HL-60 (cell line): Measurements from ENCODE around the gene SLC25A26.
"Not testable (repeated sequence)": the region's sequence is repeated elsewhere in the genome, so short reads cannot be mapped to it uniquely, and the experiment has no call there.

Experiments used
- DNase-seq, 2 experiments: peaks; one replicate each; pipeline ENCODE4 v3.0.0-alpha.2; 2010 to 2020; ENCODE audit warnings: low read depth in 1 of 2, low spot score in 1 of 2
- H3K27ac ChIP-seq: fragments of 250-450 bp; sonication (Bioruptor Pico); replicated peaks from 2 replicates; pipeline ENCODE4 v1.5.1; 2020; ENCODE audit warnings: mild to moderate bottlenecking, moderate library complexity
- H3K27me3 ChIP-seq: fragments of 250-450 bp; sonication (Bioruptor Pico); 2 replicates; pipeline ENCODE4 v1.5.1; 2021; ENCODE audit warnings: mild to moderate bottlenecking, moderate library complexity; ENCODE audit not compliant: insufficient read depth, poor library complexity, severe bottlenecking
- H3K4me3 ChIP-seq: replicated peaks from 2 replicates; pipeline ENCODE4 v1.5.1; 2011; ENCODE audit warnings: mild to moderate bottlenecking, control low read depth, low read length; ENCODE audit not compliant: insufficient read depth
- GABPA ChIP-seq: IDR thresholded peaks from 2 replicates; pipeline ENCODE4 v1.6.1; 2012; ENCODE audit warnings: low read depth
- POLR2AphosphoS5 ChIP-seq: IDR thresholded peaks from 2 replicates; pipeline ENCODE4 v1.6.1; 2012; ENCODE audit warnings: low read depth
- SPI1 ChIP-seq: IDR thresholded peaks from 2 replicates; pipeline ENCODE4 v1.6.1; 2012; ENCODE audit warnings: low read depth, mild to moderate bottlenecking, borderline replicate concordance
- TF ChIP-seq, protein P1 (sequence below): IDR thresholded peaks from 2 replicates; pipeline ENCODE4 v1.6.1; 2012; ENCODE audit warnings: low read depth; ENCODE audit not compliant: insufficient replicate concordance
- TF ChIP-seq, protein P2 (sequence below): IDR thresholded peaks from one replicate; pipeline ENCODE4 v1.5.1; 2011; ENCODE audit warnings: low read length, control low read depth, inconsistent platforms; ENCODE audit not compliant: insufficient read depth

The SLC25A26 gene

DNA sequence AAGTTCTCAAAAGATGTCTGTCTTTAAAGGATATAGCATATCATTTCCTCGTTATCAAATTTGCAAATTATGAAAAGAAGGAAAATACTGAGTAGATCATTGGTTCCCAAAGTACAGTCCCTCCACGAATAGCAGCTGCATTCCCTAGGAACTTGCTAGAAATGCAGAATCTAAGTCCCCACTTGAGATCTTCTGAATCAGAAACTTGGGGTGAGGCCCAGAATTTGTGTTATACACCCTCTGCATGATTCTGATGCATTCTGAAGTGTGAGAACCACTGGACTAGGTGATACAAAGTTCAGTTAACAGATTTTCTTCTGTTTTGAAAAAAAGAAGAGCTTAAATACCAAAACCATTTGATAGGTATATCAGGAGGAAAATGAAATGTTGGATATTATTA is 77.1 kb downstream of the SLC25A26 start:
- Histone ChIP-seq H3K4me3 (no peak overlapping the region), H3K27me3 (no peaks in the 10 kb centered on the region), H3K27ac (no peak overlapping the region)
- no peak for DNase-seq
- TF ChIP-seq SPI1 (no peak), POLR2AphosphoS5 (no peak)

DNA sequence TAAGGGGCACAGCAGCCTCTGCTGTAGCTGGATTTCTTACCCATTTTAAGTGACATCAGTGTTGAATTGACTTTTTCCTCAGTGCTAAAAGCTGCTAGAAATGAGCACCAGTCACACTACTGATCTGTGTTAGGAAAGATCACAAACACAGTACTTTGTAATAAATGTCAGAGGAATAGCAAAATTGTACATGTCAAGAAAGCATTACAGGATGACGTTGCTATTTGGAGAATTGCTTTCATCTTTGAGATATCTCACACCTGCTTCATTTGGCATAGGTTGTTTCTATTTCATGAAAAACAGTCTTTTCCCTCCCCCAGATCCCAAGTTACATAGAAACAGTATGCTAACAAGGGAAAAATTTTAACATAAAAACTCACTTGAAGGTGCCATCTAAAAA is 77.8 kb downstream of the SLC25A26 start:
- Histone ChIP-seq H3K4me3 (no peak overlapping the region), H3K27me3 (no peaks in the 10 kb centered on the region)
- TF ChIP-seq GABPA (no peak), POLR2AphosphoS5 (no peak), SPI1 (no peak)
- TF ChIP-seq, protein P1, sequence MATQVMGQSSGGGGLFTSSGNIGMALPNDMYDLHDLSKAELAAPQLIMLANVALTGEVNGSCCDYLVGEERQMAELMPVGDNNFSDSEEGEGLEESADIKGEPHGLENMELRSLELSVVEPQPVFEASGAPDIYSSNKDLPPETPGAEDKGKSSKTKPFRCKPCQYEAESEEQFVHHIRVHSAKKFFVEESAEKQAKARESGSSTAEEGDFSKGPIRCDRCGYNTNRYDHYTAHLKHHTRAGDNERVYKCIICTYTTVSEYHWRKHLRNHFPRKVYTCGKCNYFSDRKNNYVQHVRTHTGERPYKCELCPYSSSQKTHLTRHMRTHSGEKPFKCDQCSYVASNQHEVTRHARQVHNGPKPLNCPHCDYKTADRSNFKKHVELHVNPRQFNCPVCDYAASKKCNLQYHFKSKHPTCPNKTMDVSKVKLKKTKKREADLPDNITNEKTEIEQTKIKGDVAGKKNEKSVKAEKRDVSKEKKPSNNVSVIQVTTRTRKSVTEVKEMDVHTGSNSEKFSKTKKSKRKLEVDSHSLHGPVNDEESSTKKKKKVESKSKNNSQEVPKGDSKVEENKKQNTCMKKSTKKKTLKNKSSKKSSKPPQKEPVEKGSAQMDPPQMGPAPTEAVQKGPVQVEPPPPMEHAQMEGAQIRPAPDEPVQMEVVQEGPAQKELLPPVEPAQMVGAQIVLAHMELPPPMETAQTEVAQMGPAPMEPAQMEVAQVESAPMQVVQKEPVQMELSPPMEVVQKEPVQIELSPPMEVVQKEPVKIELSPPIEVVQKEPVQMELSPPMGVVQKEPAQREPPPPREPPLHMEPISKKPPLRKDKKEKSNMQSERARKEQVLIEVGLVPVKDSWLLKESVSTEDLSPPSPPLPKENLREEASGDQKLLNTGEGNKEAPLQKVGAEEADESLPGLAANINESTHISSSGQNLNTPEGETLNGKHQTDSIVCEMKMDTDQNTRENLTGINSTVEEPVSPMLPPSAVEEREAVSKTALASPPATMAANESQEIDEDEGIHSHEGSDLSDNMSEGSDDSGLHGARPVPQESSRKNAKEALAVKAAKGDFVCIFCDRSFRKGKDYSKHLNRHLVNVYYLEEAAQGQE, result no peak
- TF ChIP-seq, protein P2, sequence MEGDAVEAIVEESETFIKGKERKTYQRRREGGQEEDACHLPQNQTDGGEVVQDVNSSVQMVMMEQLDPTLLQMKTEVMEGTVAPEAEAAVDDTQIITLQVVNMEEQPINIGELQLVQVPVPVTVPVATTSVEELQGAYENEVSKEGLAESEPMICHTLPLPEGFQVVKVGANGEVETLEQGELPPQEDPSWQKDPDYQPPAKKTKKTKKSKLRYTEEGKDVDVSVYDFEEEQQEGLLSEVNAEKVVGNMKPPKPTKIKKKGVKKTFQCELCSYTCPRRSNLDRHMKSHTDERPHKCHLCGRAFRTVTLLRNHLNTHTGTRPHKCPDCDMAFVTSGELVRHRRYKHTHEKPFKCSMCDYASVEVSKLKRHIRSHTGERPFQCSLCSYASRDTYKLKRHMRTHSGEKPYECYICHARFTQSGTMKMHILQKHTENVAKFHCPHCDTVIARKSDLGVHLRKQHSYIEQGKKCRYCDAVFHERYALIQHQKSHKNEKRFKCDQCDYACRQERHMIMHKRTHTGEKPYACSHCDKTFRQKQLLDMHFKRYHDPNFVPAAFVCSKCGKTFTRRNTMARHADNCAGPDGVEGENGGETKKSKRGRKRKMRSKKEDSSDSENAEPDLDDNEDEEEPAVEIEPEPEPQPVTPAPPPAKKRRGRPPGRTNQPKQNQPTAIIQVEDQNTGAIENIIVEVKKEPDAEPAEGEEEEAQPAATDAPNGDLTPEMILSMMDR, result no peak

DNA sequence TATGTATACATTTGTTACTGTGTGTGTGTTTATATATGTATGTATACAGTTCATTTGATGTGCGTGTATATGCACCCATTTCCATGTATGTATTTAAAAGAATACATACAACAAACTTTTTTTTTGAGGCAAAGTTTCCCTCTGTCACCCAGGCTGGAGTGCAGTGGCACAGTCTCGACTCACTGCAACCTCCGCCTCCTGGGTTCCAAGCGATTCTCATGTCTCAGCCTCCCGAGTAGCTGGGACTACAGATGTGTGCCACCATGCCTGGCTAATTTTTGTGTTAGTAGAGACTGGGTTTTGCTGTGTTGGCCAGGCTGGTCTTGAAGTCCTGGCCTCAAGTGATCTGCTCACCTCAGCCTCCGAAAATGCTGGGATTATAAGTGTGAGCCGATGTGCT is 78.3 kb downstream of the SLC25A26 start:
- not testable (repeated sequence) for H3K27ac ChIP-seq, H3K4me3 ChIP-seq, DNase-seq, H3K27me3 ChIP-seq

More for the DNA sequence above, 77.8 kb downstream of the SLC25A26 start:
- no peak for DNase-seq
- H3K27ac ChIP-seq, result no peak overlapping the region

DNA sequence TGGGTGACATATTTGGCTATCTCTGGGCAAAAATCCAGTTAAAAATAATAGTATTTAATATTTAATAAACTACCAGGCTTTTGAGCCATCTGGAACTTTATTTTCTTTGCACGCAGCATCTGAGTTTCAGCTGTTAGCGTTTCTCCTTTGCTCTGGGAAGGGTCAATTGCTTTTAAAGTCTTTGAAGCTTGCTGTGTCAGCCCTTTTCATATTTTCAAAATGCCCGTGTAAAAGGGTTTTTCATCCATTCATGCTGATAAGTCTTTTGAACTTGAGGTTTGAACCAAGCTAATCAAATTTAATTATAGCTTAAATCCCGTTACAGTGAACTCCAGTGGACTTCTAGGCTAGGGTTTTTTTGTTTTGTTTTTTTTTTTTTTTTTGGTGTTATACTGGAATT is 79.1 kb downstream of the SLC25A26 start:
- no peaks in the 10 kb centered on the region for H3K27me3 ChIP-seq
- no peak overlapping the region for H3K4me3 ChIP-seq
- no peak overlapping the region for H3K27ac ChIP-seq
- no peak for TF ChIP-seq SPI1
- TF ChIP-seq, protein P1, result no peak
- TF ChIP-seq POLR2AphosphoS5, result no peak
- no peak for TF ChIP-seq GABPA
- TF ChIP-seq, protein P2, result no peak
- DNase-seq, result no peak

DNA sequence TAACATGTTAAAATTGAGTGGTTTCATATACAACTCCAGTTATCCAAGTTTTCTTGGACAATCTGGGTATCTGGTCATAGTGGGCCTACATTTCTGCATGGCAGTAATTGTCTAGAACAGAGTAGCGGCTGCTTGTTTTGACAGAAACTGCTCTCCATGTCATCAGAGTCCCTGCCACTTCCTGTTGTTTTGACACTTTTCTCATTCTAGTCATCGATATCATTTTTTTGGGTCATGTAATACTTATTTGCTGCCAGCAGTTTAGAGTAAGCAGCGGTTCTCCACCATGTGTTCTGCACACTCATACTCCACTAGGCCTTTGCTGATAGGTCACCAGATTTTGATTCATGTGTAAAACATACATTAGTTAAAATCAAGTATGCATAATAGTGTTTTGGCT is 81.5 kb downstream of the SLC25A26 start:
- DNase-seq, result no peak
- H3K27ac ChIP-seq, result no peak overlapping the region
- no peak overlapping the region for H3K4me3 ChIP-seq
- H3K27me3 ChIP-seq, result no peaks in the 10 kb centered on the region
- TF ChIP-seq POLR2AphosphoS5, result no peak
- TF ChIP-seq GABPA, result no peak
- TF ChIP-seq, protein P2, result no peak
- TF ChIP-seq, protein P1, result no peak
- no peak for TF ChIP-seq SPI1
